ENCODE results near the gene ARHGAP32. TPM values are rescaled to one million over a fixed set of nuclear protein-coding genes. Genes with fewer than 3 reads are reported as not detected.

The ARHGAP32 gene
- total RNA-seq, 1 experiment from 2014 or later: 22.0 TPM

DNA sequence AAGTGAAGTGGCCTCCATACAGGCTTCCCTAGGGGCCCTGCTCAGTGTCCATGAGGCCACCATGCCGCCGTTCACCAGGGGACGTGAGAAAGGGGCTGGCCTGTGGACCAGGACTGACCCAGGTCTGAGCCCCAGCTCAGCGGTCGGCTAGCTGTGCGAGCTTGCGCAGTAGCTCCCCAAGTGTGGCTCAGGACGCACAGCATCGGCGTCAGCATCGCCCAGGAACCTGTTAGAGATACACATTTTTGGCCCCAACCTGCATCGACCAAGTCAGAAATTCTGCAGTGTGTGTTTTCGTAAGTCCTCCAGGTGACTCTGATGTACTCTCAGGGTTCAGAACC, 249.9 kb downstream of the ARHGAP32 start:
- no peak overlapping the region for H3K4ac ChIP-seq (ENCODE audit: low read depth, low read length)
- no CpG with 5 or more reads among the region's 13 CpGs for WGBS (ENCODE audit: extremely low coverage, insufficient read length, low lambda C conversion rate)
- DNase-seq: no peak
- no peak overlapping the region for H2BK15ac ChIP-seq (ENCODE audit: low read depth, low read length)
- H3K79me1 ChIP-seq (ENCODE audit: insufficient read depth, low read depth, low read length, poor library complexity, severe bottlenecking): no peaks in the 10 kb centered on the region
- H3K27ac Mint-ChIP-seq: no peak overlapping the region; a peak in 1 of 7 replicates
- H4K8ac ChIP-seq (replicated peaks; ENCODE audit: insufficient read length, low read depth, low read length): no peak overlapping the region
- H3K27ac ChIP-seq (ENCODE audit: insufficient read length, low read depth, low read length): no peak overlapping the region
- H4K5ac ChIP-seq (ENCODE audit: insufficient read length, low read depth, low read length): no peak overlapping the region
- no peaks in the 10 kb centered on the region for H3K9me3 ChIP-seq (ENCODE audit: control insufficient read depth, low read depth, low read length)
- no peak overlapping the region for H3K4me3 Mint-ChIP-seq
- H3K18ac ChIP-seq (ENCODE audit: insufficient read length, low read depth, low read length): no peak overlapping the region
- no peak overlapping the region for H2AK5ac ChIP-seq (ENCODE audit: insufficient read length, low read length)
- H2BK12ac ChIP-seq (ENCODE audit: insufficient read length, low read depth, low read length): no peak overlapping the region
- no peak overlapping the region for H3K4me2 ChIP-seq (ENCODE audit: insufficient read depth, insufficient read length, low read length)
- H3K27me3 Mint-ChIP-seq (ENCODE audit: low read depth): peaks cover 35% of the 10 kb centered on the region
- H3K23me2 ChIP-seq (ENCODE audit: insufficient read length, low read depth, low read length, poor library complexity, severe bottlenecking): no peaks in the 10 kb centered on the region
- no peaks in the 10 kb centered on the region for H3K79me2 ChIP-seq (ENCODE audit: insufficient read depth, low read length)
- no peak overlapping the region for H2BK5ac ChIP-seq (ENCODE audit: insufficient read length, low read length)
- H2BK120ac ChIP-seq (ENCODE audit: low read depth, low read length, poor library complexity, severe bottlenecking): no peak overlapping the region
- no peaks in the 10 kb centered on the region; a peak in 1 of 5 replicates for H3K9me3 Mint-ChIP-seq
- H4K91ac ChIP-seq (ENCODE audit: insufficient read length, low read depth, low read length): no peak overlapping the region
- no peaks in the 10 kb centered on the region; a peak in 1 of 7 replicates for H3K36me3 Mint-ChIP-seq (ENCODE audit: insufficient read depth in 1 of 3, low read depth in 3 of 3)
- H3K14ac ChIP-seq (ENCODE audit: insufficient read depth, low read length): no peak overlapping the region; the same call in 1 of the 2 replicates
- peaks cover 2% of the 10 kb centered on the region; the same call in 1 of the 2 replicates for H3K27me3 ChIP-seq (ENCODE audit: insufficient read depth, low read length)
- no peak overlapping the region for H3K56ac ChIP-seq (ENCODE audit: insufficient read length, low read depth, low read length)
- no peak overlapping the region for H3T11ph ChIP-seq (ENCODE audit: low read length)
- H3K23ac ChIP-seq (ENCODE audit: insufficient read length, low read depth, low read length): no peak overlapping the region
- no peak overlapping the region for H2BK20ac ChIP-seq (ENCODE audit: low read depth, low read length, poor library complexity, severe bottlenecking)
- no peak overlapping the region for H3K9ac ChIP-seq (ENCODE audit: extremely low read depth, insufficient read length, low read length)
- no peaks in the 10 kb centered on the region for H3K4me1 ChIP-seq (ENCODE audit: insufficient read depth, low read length)
- H3K4me1 Mint-ChIP-seq: peaks cover 12 to 16% of the 10 kb centered on the region in 2 experiments
- TF ChIP-seq, protein P1, sequence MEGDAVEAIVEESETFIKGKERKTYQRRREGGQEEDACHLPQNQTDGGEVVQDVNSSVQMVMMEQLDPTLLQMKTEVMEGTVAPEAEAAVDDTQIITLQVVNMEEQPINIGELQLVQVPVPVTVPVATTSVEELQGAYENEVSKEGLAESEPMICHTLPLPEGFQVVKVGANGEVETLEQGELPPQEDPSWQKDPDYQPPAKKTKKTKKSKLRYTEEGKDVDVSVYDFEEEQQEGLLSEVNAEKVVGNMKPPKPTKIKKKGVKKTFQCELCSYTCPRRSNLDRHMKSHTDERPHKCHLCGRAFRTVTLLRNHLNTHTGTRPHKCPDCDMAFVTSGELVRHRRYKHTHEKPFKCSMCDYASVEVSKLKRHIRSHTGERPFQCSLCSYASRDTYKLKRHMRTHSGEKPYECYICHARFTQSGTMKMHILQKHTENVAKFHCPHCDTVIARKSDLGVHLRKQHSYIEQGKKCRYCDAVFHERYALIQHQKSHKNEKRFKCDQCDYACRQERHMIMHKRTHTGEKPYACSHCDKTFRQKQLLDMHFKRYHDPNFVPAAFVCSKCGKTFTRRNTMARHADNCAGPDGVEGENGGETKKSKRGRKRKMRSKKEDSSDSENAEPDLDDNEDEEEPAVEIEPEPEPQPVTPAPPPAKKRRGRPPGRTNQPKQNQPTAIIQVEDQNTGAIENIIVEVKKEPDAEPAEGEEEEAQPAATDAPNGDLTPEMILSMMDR (conservative IDR thresholded peaks at IDR 0.05): no peak
- H4K20me1 ChIP-seq (ENCODE audit: control insufficient read depth, insufficient read depth, insufficient read length): no peaks in the 10 kb centered on the region
- H2AFZ ChIP-seq (ENCODE audit: low read length): no peak overlapping the region
